ENCODE measurements around the gene AQP4.

Gene AQP4

DNA sequence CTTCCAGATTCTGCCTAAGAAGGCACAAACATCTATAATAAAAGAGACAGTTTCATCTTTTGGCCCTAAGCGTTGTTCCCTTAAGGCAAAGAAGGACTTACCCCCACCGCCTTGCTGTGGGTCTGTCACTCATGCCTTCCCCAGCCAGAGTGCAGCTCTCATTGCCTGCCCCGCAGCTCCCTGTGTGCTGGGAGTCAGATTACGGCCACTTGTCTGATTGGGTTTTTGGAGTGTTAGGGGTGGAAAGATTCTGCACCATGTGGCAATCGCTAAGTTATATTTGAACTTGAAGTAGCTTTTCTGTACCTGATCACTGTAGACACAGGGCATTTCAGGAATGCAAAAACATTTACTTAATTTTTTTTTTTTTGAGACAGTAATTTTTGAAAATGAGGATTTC, at the start of gene AQP4:
AQP4 (minus strand) TSS at position 151 of the 400 bp plus-strand sequence; CDS start at position 133, 18 bp downstream.
- DNase-seq: no peak

- no peak for DNase-seq
These were observed 46.3 kb upstream of the AQP4 start for GRCh38 chr18:26911840-26912239.

DNA sequence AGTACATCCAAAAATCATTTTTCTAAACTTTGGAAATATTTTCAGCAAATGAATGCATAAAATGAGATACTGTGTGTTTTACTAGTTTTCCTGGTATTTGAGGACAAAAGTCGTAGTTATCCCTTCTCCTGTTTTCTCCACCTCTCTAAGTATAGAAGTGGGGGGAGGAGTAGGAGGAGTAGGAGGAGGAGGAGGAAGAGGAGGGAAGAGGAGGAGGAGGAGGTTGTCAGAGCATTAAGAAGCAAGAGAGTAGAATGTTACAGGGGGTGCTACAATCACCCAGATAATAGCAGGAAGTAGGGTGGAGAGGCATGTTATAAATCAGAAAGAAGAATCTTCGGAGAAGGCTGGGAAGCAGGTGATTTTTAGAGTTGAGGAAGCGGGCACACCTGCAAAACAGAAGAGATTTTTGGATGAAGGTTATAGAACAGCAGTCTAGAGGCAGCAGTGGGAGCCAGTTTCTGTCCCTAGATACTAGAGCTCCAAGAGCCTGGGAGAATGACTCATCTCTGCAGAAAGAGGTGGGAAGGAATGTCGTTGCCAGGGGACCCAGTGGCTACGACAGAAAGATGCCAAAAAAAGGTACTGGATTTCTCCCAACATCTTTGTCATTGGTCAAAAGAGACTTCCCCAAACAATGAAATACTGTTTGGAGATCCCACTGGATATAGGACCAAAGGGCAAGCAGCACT, 44.2 kb upstream of the AQP4 start:
- DNase-seq: no peak

- DNase-seq: no peak
These were observed 43.4 kb upstream of the AQP4 start for GRCh38 chr18:26908906-26909305.

- DNase-seq: no peak
These were observed 36.8 kb upstream of the AQP4 start for GRCh38 chr18:26902291-26902690.

- no peak for DNase-seq
These were observed 35.5 kb upstream of the AQP4 start for GRCh38 chr18:26901020-26901419.

DNA sequence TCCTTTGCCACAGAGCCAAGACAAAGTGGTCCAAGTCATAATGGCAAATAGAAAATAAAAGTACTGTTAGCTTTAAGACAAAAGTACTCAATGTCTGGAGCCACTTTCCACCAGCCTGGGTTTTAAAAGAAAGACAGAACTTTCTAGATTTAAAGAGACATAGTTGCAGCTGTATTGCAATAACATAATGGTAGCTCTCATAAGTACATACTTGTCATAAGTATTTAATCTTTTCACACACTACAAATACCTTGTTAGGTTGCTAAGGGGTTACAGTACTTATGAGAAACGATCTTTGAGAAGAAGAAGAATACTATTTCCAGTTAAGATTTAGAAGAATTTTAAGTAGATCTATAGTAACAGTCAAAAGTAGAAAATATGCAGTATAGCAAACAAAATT, 28.9 kb upstream of the AQP4 start:
- no peak for DNase-seq

GRCh38 chr18:26893996-26894395, 28.5 kb upstream of the AQP4 start:
- DNase-seq: no peak

DNA sequence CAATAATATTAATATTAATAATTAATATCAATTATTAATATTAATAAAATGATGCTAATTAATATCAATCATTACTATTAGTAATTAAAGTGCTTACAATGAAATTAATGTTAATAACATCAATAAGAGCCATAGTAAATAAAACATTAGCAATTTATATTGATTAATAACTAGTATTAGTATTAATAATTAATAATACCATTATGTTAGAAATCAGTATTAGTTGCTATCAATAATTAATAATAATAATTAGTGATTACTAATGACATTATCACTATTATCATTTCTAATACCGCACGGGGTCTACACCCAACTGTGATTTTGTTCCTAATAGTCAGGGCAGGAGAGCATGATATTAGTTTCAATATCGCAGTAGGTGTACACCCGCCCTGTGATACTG, 22.8 kb upstream of the AQP4 start:
- no peak for DNase-seq

- no peak for DNase-seq
These were observed 9.6 kb upstream of the AQP4 start for GRCh38 chr18:26875040-26875654.

DNA sequence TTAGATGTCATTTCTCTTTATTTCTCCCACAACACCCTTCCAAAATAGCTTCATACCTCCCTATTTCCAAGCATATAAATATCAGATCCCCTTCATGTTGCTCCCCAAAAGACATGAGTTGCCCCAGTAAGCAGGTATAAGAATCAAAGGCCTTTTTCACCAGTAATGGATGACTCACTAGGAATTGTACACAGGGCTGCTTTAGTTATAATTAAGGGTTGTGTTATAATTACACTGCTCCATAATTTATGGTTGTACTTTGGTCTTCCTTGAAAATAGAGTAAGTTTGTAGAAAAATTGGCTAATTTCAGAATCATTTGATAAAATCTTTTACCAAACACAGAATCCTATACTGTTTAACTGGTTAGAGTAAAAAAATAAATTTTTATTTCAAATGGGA, 8.8 kb upstream of the AQP4 start:
- DNase-seq: no peak

DNA sequence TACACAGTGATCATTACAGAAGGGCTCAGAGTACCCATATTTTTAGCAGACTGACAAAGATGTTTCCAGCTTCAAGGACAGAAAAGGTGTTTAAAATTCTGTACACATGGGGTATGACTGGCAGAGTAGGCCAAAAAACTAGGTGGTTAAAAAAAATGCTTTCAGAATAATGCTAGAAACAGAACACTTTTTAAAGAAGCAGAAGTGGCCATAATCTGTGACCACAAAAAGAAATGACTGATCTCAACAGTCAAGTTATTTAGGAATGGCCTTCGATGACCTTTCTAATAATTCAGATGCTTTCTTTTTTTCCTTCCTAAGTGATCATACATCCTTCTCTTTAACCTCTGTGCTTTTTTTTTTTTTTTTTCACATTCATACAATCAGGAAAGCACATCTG, 4.1 kb upstream of the AQP4 start:
- no peak for DNase-seq

DNA sequence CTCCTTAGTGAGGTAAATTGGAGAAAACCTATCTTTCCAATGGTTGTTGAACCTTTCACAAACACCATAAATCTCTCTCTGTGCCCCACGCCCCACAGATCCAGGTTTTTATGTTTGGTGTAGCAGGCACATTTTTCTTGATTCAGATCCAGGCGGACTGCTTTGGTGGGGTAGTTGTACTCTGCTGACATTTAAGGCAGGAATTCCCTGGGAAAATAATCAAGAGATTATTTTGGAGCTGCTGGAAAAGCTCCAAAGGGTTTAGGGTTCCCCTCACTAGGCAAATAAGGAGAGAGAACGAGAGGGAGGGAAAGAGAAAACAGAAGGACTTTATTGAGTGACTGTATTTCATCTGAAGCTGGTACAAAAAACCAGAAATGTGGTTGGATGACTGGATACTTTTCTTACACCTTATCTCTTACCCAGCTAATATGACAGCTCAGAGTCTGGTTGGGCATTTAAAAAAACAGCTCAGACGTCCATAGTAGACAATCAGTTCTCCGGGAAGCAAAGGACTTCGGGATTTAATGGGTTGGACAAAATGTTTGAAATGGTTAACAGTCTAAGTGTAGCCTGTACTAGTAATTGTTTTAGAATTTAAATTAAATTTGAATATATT, 3.6 kb upstream of the AQP4 start:
- peak; percentile 91 for DNase-seq

- no peak for DNase-seq
These were observed 2.0 kb upstream of the AQP4 start for GRCh38 chr18:26867471-26867870.

GRCh38 chr18:26864658-26865057, 849 bp downstream of the AQP4 start:
- no peak for DNase-seq

- DNase-seq: no peak
These were observed 1.5 kb downstream of the AQP4 start for GRCh38 chr18:26863921-26864497.

DNA sequence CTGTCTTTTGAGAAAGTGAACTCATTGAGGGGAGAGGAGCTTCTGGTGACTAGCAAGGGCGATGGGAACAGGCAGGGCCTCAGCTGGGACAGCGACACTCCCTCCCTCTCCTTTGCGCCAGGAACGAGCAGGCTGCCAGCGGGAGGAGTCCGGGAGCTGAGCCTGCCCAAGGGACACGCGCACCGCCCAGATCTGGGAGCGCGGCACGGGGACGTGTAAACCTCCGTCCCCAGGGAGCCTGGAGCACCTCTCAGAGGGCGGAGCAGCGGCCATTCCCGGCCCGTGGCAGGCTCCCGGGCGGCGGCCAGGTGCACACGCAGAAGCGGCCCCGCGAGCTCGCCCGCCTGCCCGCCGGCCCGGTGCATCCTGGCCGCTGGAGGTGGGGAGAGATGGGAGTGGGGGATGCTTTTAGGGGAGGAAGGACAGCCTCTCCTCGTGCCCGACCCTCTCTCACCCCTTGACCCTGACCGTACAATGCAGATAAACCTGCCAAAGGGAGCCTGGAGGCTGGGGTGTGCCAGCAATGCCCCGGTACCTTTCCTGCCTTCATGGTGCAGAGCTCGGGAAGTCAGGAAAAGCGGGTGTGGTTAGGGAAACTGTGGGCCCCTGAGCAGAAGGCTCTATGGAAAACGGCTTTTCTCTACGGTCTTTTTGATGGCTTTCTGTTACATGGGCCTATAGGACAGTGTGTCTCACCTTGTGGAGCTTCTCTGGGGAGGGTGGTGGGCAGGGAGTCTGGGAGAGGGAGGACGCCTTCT, 2.2 kb downstream of the AQP4 start:
- DNase-seq: peak; percentile 21

GRCh38 chr18:26862084-26862483, 3.4 kb downstream of the AQP4 start:
- no peak for DNase-seq

DNA sequence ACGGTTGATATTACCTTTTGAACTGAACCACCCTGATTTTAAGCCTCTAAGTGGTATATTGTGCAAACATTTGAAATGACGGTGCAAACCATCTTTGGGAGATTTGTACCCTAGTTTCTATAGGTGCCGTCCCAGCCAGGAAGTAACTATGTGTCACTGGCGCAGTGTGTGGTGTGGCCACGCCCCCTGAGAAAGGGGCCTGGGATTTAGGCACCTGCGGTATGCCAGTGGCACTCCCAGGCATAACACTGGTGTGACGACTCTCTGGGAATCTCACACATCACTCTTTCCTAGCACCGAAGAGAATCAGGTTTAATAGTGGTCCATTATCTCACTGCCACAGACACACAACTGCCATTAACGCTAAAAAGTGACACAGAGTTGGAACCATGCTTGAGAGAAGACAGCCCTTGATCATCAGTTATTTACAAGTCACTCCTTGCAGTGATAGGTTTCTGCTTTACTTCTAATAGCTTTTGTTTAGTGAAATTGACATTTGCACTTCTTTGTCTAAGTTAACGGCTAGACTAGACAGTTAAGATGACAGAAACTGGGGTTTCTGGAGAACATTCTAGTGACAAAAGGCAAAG, 11.1 kb downstream of the AQP4 start:
- no peak for DNase-seq

GRCh38 chr18:26853401-26853800, 12.1 kb downstream of the AQP4 start:
- DNase-seq: no peak

- DNase-seq: no peak
These were observed 21.7 kb downstream of the AQP4 start for GRCh38 chr18:26843760-26844159.

GRCh38 chr18:26840965-26841364, 24.5 kb downstream of the AQP4 start:
- DNase-seq: no peak

- no peak for DNase-seq
These were observed 25.9 kb downstream of the AQP4 start for GRCh38 chr18:26839609-26840008.

Data from NCI-H1048 (cell line).